ENCODE data around the gene HDAC7.
A peak's percentile ranks its signal among the peaks of the same experiment; 100 is the strongest.

HDAC7 gene

GRCh38 chr12:47766502-47767215 is 53.0 kb downstream of the HDAC7 start:
- DNase-seq (ENCODE audit: low read depth in 2 of 2): no peak

DNA sequence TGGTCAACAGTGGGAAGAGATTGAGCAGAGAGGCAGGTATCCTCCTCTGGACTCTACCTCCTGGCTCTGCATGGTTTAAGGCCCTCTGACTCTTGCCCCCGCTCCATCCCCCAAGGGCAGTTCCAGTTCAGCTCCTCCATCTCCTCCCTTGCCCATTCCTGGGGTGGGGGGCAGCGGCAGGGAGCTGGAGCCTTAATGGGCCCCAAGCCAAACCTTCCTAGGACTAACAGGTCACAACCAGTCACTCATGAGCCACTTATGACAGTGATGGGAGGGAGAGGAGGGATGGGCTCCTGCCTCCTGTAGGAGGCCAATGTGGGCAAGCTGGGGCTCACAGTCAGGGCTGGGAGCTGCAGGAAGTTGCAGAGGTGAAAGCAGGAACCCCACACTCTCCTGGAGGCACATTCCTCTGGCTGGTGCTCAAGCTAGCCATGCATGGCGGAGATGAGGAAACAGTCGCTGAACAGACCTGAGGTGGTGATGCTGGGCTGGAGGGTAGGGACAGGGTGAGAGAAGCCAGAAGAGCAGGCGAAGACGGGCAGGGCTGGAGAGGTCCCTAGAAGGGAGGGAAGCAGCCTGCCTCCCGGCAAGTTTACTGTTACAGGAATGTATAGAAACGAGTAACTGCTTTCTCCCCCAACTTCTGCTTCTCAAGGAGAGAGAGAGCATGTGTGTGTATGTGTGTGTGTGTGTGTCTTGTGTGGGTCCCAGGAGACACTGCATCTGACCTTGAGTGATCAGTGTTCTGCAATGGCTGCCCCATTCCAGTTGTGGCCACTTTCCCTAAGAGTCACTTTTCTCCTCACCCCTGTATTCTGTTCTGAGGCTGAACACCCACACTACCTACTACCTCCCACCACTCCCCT is 56.0 kb downstream of the HDAC7 start:
- DNase-seq (ENCODE audit: low read depth in 2 of 2): no peak

- DNase-seq (ENCODE audit: low read depth in 2 of 2): no peak
These were observed 56.7 kb downstream of the HDAC7 start for GRCh38 chr12:47762850-47763465.

DNA sequence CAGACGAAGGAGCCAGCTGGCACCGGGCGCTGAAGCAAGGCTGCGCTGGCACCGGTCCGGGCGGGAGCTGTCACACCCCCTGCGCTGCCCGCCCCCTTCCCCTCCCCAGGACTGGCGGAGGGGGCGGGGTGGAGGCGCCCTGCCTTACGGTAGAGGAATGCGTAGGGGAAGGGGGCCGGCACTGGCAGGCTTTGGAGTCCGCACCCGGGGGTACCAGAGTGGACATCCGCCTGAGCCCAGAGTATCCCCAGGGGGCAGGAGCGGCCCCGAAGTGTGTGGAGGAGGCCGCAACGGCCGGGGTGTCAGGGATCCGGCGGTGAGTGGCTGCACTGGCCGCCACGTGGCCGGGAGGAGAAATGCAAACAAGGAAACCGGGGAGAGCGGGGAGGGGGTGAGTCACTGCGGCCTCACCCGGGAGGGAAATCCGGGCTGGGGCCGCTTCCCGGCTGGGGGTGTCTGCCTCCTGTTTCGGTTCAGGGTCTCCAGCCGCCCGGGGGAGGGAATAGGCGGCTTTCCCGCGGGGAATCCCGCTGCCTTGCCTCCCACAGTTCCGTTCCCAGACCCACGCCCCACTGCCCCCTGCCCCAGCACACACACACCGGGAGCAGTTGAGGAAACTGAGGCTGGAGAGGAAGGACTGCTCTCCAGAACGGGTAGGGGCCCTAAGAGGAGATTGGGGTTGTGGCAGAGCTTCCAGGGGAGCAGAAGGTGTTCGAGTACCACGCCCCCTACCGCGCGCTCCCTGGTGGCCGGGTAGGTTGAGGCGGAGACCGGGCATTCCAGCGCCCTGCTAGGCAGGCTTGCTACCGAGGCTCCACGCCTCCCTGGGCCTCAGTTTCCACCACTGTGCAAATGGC is 60.6 kb downstream of the HDAC7 start, which contains the start of gene RAPGEF3:
RAPGEF3 (minus strand) TSS at position 47 of the 857 bp plus-strand sequence. CDS start 324 bp downstream, outside the sequence.
- peak in 1 of 2 donors; percentile 49 for DNase-seq (ENCODE audit: low read depth in 2 of 2)

- DNase-seq (ENCODE audit: low read depth in 2 of 2): no peak
These were observed 61.2 kb downstream of the HDAC7 start for GRCh38 chr12:47758584-47758833.

DNA sequence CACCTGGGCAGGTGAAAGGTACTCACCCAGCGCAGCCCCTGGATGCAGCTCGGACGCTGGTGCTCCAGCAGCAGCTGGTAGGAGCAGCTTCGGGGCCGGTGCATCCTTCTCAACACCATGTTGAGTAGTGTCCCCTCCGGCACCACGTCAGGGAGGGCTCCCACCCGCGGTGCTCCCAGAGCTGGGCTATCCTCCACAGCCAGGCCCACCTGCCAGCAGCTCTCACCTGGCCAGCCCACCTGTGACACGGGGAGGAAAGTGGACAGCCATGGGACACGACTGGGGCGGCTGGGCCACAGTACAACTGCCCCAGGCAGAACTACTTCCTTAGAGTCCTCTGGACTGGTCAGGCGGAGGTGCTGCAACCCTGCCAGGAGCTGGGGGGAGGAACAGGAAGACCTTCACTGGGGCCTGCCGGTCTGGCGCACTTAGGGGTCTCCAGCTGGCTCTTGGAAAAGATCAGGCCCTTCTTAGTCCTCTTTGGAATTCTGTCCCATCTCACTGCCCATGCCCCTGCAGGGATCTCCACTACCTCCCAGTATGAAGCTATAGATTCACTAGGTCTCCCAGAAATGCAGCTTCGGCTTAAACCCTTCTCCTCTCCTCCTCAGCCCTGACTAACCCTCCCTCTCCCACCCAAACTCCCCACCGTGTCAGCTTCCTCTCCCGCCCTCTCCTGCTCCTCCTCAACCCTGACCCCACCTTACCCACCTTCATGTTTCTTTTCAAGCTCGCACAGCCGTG is 61.7 kb downstream of the HDAC7 start:
- DNase-seq (ENCODE audit: low read depth in 2 of 2): no peak

GRCh38 chr12:47757364-47757839 is 62.3 kb downstream of the HDAC7 start:
- no peak for DNase-seq (ENCODE audit: low read depth in 2 of 2)

DNA sequence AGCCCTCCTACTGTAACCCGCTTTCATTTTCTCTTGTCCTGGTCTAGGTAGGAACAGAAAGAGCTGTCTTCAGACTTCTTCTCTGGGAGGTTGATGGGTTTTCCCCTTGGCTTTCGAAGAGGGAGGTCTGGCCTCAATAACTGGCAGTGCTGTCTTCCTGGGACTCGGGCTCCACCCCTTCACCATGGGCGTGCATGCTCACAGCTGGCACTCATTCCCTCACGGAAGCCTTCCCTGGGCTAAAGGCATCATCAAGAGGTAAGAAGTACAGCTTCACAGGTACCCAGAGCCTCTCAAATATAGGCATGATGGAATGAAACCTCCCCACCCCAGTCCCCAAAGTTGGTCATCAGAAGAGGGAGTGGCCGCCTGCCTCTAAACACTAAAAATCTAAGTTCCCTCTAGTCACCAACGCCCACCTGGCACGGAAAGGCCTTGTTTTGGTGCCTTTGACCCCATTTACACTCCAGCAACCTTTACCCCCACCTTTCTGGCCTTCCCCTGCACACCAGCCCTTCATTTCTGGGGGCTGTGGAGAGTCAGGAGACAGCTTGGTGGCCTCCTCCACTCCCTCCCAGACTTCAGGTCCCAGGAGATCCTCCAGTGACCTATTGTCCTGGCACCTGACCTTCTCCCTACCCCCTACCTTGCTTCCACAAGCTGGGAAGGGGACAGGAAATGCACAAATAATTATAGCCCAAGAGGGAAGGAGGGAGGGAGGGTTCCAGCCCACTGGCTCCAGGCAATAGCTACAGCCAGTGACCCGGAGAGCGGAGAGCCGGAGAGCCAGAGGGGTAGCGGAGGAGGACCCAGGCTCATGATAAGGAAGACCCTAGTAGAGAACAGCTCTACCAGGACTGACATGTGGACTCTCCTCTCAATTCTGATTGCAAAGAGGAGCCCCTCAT is 63.8 kb downstream of the HDAC7 start:
- no peak for DNase-seq (ENCODE audit: low read depth in 2 of 2)

DNA sequence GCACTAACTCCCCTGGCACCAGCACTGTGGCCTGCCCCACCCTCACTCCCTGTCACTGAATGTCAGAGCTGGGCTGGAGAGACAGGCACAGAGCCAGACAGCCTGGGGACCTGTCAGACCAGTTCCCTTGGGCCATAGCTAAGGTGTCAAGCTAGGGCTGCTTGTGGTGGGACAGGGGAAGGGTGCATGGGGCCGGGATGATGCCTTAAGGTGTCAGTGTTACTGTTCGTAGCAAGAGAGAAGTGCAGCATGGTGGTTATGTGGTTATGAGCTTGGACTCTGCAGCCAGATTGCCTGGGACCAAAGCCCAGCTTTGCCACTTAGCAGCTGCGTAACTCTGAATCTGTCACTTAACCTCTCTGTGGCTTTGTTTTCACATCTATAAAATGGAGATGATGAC is 64.8 kb downstream of the HDAC7 start:
- no peak for DNase-seq (ENCODE audit: low read depth in 2 of 2)

GRCh38 chr12:47754126-47754525 is 65.6 kb downstream of the HDAC7 start:
- no peak for DNase-seq (ENCODE audit: low read depth in 2 of 2)

- DNase-seq (ENCODE audit: low read depth in 2 of 2): no peak
These were observed 66.4 kb downstream of the HDAC7 start for GRCh38 chr12:47753021-47754001.

GRCh38 chr12:47752552-47752951 is 67.2 kb downstream of the HDAC7 start:
- DNase-seq (ENCODE audit: low read depth in 2 of 2): no peak

DNA sequence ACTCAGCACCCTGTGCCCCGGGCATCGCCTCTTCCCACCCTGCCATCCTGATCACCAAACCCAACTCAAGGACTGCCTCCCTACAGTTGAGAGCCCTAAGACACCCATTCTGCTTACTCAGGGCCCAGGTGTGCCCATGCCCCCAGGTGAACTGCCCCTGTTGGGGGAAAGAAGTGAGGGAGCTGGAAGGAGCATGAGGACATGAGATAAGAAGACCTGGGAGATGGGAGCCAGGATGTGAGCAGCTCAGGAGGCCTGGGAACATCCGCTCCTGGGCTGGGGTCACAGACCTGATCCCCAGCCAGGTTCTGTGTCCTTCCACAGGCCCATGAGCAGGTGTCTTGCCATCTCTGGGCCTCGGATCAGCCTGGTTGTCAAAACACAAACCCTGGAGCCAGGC is 67.6 kb downstream of the HDAC7 start:
- DNase-seq (ENCODE audit: low read depth in 2 of 2): no peak

DNA sequence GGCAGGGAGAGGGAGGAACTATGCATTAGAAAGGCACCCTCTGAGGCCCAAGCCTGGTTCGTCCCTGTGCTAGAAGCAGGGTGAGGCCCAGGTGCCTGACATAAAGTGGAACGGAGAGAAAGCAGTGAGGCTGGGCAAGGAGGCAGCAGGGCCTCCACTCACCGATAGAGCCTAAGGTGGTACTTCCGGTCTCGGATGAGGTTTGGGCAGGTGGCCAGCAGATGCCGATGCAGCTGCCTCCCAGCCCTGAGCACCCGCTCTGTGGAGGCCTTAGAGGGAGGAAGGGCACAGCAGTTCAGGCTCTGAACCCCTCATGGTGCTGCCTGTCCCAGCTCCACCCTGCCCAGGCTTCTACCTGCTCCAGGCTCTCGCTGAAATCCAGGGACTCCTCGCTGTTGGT is 68.1 kb downstream of the HDAC7 start:
- no peak for DNase-seq (ENCODE audit: low read depth in 2 of 2)

DNA sequence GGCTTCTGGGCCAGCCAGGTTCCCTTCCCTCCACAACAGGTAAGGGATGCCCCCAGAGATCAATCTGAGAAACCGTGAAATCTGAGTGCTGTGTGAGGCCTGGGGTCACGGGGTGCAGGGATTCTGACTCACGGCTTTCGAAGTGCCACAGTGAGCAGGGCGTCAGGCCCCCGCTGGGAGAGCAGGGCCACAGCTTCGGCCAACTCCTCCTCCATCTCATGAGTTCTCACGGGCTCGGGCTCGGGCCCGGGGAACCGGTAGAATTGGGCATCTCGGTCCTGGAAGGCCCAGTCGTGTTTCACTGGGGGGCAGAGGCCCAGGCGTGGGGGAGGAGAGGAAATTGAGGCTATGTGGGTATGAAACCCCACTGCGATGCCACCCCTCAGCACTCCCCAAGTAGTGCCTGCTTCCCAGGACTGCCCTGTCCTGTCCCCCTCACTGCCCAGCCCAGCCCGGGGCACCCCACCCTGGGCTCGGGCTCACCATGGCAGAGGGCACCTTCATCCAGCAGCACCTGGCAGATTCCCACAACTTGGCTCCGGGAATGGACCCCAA is 68.7 kb downstream of the HDAC7 start:
- no peak for DNase-seq (ENCODE audit: low read depth in 2 of 2)

DNA sequence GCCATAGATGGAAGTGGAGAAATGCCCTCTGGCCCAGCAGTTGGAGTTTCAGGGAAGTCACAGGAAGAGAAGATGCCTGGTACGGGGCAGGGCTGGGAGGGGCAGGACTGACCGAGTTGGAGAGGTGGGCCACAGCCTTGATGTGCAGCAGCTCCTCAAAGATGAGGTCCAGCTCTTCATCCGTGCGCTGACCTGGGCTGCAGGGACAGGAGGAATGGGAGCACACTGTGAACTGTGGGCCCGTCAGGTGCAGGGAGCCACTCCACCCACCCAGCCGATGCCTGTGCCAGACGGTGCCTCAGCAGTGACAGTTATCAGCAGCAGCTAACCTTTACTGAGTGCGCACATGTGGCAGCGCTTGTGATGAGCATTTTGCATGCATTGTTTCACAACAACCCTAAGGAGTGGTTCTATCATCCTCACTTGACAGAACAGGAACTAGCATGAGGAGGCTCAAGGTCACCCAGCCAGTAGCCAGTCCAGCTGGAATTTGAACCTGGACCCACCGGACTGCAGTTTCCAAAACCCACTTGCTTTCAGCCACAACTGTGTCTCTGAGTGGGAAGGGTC is 69.4 kb downstream of the HDAC7 start:
- no peak for DNase-seq (ENCODE audit: low read depth in 2 of 2)

GRCh38 chr12:47748899-47749298 is 70.8 kb downstream of the HDAC7 start:
- DNase-seq (ENCODE audit: low read depth in 2 of 2): no peak

DNA sequence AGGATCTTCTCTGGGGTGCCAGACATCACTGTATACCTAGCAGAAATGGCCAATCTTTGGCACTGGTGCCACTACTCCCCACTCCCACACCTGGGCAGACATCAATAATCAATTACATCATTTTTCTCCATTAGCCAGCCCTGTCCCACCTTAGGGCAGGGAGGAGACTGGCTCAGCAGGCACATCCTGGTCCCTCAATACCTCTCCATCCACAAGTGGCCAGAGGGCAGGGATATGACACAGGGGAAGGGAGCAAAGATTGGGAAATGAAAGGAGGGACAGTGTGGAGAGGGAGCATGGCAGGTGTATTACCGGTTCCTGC is 71.2 kb downstream of the HDAC7 start:
- DNase-seq (ENCODE audit: low read depth in 2 of 2): no peak

Measured in stimulated activated CD4-positive, alpha-beta T cell treated with anti-CD3 and anti-CD28 coated beads, Interleukin-1b, Interleukin-23, amount 100 ng/mL, for 1 hour (primary cell).